GM12875 (cell line): Measurements from ENCODE around the gene TYRP1.

Source experiments
- H3K4me3 ChIP-seq: one replicate; pipeline ENCODE4 v1.5.1; 2011; ENCODE audit warnings: low read depth, low read length, control low read depth
- TF ChIP-seq, protein P1 (sequence below): IDR thresholded peaks from 2 replicates; pipeline ENCODE4 v1.5.1; 2011; ENCODE audit warnings: low read depth, mild to moderate bottlenecking, control low read depth, inconsistent platforms, low read length, moderate library complexity, borderline replicate concordance; ENCODE audit not compliant: insufficient read depth

The TYRP1 gene

DNA sequence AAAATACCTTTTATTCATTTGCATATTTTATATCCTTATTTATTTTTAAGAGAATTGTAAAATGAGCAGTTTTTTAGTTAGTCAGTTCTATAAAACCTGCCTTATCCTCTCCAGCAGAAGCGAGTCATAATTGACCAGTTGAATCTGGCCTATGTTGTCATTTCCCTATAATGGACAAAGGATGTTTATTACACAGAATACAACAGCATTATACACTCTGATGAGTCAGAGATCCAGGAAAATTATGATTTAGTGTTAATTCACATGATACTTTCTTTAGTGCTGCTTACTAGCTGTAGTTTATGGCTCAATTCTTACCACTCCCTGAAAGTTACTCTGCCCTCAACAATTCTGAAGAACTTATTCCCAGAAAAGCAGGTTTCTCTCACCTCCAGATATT, 54.8 kb downstream of the TYRP1 start:
- TF ChIP-seq, protein P1, sequence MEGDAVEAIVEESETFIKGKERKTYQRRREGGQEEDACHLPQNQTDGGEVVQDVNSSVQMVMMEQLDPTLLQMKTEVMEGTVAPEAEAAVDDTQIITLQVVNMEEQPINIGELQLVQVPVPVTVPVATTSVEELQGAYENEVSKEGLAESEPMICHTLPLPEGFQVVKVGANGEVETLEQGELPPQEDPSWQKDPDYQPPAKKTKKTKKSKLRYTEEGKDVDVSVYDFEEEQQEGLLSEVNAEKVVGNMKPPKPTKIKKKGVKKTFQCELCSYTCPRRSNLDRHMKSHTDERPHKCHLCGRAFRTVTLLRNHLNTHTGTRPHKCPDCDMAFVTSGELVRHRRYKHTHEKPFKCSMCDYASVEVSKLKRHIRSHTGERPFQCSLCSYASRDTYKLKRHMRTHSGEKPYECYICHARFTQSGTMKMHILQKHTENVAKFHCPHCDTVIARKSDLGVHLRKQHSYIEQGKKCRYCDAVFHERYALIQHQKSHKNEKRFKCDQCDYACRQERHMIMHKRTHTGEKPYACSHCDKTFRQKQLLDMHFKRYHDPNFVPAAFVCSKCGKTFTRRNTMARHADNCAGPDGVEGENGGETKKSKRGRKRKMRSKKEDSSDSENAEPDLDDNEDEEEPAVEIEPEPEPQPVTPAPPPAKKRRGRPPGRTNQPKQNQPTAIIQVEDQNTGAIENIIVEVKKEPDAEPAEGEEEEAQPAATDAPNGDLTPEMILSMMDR, result no peak
- no peak overlapping the region for H3K4me3 ChIP-seq

DNA sequence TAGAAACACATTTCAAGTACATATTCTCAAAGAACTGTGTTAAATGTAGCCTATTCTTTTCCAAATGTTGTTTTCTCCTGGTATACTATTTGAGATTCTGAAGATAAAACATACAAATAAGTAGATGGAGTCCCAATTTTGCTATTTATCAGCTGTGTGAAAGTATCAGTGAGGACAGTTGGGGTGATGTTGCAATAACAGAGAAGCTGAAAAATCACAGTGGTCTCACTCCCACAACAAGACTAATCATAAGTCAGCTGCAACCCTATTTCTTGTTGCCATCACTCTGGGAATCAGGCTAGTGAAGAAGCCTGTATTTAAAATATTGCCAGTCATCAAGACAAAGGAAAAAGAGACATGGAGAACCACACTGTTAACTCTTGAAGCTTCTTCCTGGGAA, 55.8 kb downstream of the TYRP1 start:
- TF ChIP-seq, protein P1, result no peak
- no peak overlapping the region for H3K4me3 ChIP-seq

DNA sequence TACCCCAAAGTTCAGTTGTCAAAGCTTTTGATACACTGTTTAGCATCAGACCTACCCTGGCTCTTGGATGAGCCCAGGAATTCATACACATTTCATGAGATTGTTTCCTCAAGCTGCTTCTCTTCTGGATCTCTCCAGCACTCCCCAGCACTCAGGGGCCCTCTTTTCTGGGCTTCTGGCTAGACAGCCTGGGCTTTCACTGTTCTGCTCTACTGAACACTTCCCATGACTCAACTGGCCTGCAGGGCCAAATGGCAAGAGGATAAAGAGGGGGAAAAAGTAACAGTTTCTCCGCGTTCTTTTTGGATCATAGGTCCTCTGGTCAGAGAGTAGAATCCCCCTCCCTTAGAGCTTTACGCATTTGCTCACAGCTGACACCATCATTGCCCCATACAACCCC, 60.7 kb downstream of the TYRP1 start:
- TF ChIP-seq, protein P1, result no peak
- H3K4me3 ChIP-seq, result no peak overlapping the region

DNA sequence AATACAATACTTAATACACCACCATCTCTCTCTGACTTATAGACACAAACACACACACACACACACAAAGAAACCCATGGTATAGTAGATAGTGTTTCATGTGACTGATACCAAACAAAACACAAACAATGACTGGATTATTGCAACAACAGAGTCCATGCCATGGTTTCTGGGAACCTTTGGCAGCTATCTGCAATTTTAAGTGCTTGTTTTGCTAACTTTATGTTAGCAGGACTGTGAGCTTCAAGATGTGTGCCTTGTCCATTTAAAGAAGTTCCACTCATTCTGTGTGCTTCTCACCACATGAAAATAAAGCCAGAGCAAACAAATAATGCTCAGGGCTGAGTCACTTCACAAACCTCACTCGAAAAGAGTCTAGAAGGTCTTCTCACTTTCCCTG, 66.6 kb downstream of the TYRP1 start:
- TF ChIP-seq, protein P1, result no peak
- H3K4me3 ChIP-seq, result no peak overlapping the region
